ENCODE measurements around the gene PHLDA2.

PHLDA2 gene

GRCh38 chr11:2896047-2896446 lies 33.2 kb downstream of the PHLDA2 start:
- no peak for DNase-seq

- DNase-seq: no peak
Observed at GRCh38 chr11:2893935-2894334, 35.3 kb downstream of the PHLDA2 start.

DNA sequence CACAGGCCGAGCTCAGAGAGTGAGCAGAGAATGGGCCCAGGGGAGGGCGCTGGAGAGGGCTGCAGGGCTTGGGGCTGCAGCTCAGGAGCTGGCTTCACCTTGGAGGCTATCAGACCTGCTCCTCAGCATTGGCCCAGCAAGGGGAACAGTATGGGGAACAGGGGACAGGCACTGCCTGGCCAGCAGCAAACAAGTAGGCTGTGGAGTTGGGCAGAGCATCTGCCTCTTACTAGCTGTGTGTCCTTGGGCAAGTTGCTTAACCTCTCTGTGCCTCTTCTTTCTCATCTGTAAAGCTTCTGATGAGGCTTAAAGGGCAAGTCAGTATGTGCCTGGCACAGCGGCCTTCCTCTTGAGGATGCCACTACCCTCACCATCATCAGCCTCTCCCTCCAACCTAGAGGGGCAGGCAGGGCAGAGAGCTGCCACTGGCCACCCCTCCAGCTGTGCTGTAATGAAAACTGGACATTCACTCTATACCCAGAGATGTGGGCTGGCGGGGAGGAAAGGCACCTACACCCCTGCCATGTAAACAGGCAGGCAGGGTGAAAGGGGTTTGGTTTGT lies 36.2 kb downstream of the PHLDA2 start:
- DNase-seq: no peak

DNA sequence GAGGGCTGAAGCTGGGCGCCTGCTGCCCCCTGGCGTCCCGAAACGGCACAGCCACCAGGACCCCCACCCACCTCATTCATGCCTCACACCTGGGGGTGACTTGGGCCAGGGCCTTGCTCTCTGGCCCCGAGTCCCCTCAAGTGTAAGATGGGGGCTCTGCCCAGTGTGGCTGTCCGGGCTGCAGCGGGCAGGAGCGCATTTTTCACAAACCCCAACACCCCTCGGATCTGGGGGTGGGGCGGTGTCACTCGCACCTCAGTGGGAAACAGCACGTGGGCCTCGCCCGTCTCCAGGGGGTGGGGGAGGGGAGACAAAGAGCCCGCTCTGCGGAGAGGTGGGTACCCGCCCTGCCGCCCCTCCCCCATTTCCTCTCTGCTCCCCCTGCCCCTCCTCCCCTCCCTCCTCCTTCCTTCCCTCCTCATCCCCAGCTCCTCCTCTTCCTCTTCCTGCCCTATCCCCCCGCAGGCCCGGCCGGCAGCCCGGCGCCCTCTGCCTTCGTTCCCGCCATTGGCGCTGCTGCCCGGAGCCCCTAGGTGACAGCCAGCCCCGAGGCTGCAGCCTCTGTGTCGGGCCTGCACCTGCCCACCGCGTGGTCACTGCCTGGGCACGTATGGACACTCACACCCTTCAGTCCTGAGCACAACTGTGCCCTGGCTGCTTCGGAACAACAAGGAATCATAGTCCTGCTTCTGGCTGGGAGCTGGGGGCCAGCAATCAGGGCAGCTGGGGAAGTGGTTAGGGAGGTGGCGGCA lies 36.8 kb downstream of the PHLDA2 start:
- peak in 1 of 2 experiments; percentile 54 for DNase-seq

- DNase-seq: no peak
Observed at GRCh38 chr11:2891326-2892214, 37.6 kb downstream of the PHLDA2 start.

DNA sequence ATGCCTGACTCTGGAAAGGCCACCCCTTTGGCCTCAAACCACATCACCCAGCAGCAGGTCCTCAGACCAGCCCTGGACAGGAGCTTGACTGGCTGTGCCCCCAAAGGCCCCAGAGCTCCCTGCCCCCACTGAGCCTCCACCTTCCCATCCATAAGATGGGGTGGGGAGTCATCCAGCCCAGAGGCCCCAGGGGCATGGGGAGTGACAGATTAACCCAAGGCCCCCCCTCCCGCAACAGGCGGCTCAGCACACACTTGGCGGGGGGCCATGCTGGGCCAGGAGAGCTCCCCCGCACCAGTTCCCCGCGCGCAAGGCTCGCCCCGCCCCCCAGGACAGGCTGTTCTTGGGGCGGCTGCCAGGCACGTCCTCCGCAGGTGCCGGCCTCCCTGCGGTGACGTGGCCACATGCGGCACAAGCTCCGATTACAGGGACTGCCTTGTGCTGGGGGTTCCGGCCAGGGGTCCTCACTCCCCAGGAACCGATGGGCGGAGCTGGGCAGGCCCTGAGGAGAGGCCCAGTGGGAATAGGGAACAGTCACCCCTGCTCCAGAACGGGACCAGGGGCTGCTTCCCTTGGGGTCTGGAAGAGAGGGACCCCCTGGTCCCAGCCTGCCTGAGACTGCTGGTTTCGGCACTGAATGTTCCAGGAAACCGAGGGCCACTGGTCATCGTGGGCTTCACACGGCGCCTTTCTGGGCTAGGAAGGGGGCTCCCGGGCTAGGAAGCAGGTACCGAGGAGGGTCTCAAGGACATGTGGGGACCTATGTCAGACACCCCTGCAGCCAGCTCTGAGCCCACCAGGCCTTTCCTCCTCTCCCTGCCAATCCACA lies 38.5 kb downstream of the PHLDA2 start:
- DNase-seq: no peak

DNA sequence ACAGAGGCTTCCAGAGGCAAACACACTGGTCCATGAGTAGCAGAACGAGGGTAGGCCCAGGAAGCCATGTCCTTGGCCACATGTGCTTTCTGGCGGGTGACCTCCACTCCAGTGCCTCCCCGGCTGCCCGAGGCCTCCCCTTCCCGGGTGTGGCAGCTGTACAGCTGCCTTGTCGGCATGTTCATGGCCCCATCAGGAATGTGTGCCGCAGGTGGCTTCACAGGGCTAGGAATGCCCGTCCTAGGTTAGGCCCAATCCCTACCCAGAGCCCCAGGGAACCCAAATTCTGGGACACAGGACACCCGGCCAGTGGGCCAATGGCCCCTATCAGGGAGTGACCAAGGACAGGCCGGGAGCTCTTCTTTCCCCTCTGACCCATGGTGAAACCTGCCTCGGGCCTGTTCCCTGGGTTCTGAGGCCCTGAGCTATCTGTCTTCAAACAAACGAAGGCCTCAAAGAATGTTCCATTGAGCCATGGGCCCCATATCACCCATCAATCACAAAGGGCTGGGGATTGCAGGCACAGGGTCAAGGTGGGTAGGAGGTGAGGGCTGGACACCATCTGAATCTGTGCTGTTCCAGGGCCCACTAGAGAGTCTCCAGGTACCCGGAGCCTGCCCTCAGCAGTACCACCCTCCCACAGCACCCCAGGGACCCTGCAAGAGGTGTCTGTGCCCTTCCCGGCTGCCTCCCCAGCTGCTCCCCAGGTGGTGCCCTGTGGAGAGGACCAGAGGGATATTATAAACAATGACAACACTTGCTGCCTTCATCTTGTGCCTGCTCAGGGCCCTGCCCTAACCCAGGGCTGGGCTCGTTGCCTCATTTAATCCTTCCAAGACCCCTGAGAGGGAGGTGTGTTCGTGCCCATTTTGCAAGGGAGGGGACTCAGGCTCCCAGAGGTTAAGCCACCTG lies 39.6 kb downstream of the PHLDA2 start:
- DNase-seq: no peak

DNA sequence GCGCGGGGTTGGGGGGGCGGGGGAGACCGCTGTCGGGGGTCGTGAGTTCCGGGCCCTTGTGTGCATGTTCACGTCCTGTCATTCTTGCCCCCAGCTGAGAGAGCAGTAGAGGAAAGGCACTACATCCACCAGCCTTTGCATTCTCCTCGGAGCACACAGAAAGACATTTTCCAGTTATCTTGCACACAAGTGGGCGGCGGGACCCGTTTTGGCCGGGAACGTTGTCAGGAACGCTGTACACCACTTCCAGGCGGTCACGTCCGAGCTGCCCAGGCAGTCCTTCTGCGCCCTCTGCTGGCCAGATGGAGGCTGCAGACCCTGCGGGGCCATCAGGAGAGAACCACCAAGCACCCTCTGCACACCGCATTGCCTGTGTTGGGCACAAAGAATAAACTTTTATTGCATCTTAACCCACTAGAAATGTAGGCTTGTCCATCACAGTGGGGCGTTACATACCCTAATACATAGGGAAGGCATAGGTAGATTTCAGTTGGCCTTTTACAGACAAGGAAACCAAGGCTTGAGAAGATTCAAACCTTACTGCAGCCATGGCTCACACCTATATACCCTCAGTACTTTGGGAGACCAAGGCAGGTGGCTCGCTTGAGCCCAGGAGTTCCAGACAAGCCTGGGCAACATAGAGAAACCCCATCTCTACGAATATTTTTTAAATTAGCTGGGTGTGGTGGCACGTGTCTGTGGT lies 40.8 kb downstream of the PHLDA2 start:
- peak; percentile 47 to 77 for DNase-seq

GRCh38 chr11:2887515-2888195 lies 41.6 kb downstream of the PHLDA2 start:
- no peak for DNase-seq

GRCh38 chr11:2886936-2887335 lies 42.3 kb downstream of the PHLDA2 start:
- no peak for DNase-seq

- no peak for DNase-seq
Observed at GRCh38 chr11:2886191-2886894, 42.9 kb downstream of the PHLDA2 start.

GRCh38 chr11:2885678-2886081 lies 43.5 kb downstream of the PHLDA2 start, which contains the start of gene CDKN1C:
TSS of gene CDKN1C (minus strand) at chr11:2885775. CDS start at chr11:2885456, 319 bp downstream.
- peak in 1 of 2 experiments; percentile 67 for DNase-seq

- peak; percentile 47 to 50 for DNase-seq
Observed at GRCh38 chr11:2885017-2885677, 44.1 kb downstream of the PHLDA2 start.

DNA sequence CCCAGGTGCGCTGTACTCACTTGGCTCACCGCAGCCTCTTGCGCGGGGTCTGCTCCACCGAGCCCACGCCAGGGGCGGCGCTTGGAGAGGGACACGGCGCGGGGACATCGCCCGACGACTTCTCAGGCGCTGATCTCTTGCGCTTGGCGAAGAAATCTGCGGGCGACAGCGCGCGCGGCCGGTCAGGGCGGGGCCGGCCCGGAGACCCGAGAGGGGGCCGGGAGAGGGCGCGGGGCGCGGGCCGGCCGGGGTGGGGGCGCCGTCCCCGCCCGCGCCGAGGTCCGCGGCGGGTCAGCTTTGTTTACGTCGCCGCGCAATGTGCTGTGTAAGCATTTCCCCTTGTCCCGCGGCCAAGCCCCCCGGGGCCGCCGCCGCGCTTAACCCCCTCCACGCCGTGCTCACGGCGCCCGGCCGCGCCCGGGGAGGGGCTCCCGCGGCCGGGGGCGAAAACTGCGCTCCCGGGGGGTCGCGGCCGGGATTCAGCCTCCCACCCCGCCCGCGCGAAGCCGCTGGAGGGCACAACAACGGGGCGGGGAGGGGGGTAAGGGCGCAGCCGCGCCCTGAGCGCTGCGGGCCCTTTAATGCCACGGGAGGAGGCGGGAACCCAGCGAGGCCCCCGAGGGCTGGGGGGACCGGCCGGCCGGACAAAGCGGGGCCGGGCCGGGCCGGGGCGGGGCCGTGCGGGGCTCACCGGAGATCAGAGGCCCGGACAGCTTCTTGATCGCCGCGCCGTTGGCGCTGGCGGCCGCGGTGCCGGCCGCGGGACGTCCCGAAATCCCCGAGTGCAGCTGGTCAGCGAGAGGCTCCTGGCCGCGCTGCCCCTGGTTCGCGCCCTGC lies 45.0 kb downstream of the PHLDA2 start:
- DNase-seq: peak in 1 of 2 experiments; percentile 17

GRCh38 chr11:2883640-2883978 lies 45.6 kb downstream of the PHLDA2 start:
- no peak for DNase-seq

DNA sequence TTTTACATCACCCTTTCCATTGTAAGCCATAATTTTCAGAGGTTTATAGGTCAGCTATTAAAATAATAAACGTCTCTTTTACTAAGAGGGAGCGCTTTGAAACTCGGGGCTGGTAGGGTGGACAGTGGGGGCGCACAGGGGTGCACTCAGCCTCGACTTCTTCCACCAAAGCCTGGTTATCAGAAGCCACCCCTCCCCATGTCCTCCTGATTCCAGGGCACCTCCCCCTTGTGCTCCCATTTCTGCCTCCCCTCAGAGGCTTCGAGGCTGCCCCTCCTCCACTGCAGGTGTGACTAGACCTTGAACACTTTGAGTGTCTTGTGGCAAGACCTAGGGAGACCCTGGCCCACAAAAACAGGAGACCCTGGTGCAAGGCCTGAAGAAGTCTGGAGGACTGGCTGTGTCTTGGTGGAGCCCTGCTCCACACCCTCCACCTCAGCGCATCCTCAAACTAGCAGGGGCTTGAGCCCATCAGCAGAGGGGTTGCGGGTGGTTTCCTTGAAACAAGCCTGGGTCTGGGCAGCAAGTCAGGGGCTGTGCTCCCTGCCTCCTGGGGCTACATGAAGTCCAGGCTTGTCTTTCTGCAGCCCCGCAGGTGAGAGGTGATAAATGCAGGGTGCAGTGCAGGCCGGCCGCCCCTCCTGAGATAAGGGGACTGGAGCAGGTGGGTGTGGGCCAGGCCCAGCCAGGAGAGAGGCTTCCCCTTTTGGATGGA lies 46.7 kb downstream of the PHLDA2 start:
- DNase-seq: no peak

GRCh38 chr11:2881981-2882375 lies 47.2 kb downstream of the PHLDA2 start:
- no peak for DNase-seq

Data from SW 1271 (cell line).